Measurements from ENCODE around the gene ANKRD44.

ANKRD44 gene

DNA sequence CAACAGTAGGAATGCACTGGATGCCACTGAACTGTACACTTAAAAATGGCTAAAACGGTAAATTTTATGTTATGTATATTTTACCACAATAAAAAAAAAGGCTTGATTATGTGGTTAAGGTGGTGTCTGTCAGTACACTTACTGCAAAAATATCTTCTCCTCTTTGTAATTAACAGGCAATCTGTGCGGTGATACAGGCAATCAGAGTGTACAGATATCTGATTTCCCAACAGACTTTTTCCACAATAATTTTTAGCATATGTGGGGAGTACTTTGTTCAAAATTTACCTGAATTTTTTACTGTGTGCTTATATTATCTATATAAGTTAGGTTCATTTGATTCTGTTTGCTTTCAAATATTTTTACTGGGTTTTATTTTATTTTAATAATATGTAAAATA is 209.1 kb downstream of the ANKRD44 start:
- peaks cover 11% of the 10 kb centered on the region; the same call in 1 of the 2 replicates for H3K36me3 ChIP-seq (ENCODE audit: insufficient read depth, low read length)
- H3K27ac ChIP-seq (ENCODE audit: low read depth, low read length, poor library complexity, severe bottlenecking), result no peak overlapping the region
- H3K9me3 ChIP-seq (ENCODE audit: low read length), result no peaks in the 10 kb centered on the region
- H3K4me1 ChIP-seq (ENCODE audit: insufficient read depth, low read length, severe bottlenecking), result no peaks in the 10 kb centered on the region
- H4K20me1 ChIP-seq (ENCODE audit: insufficient read depth, low read length), result no peaks in the 10 kb centered on the region
- no peak overlapping the region for H3K4me2 ChIP-seq (ENCODE audit: low read length)
- no peaks in the 10 kb centered on the region for H3K9me2 ChIP-seq (ENCODE audit: low read depth, low read length)
- TF ChIP-seq, protein P1, sequence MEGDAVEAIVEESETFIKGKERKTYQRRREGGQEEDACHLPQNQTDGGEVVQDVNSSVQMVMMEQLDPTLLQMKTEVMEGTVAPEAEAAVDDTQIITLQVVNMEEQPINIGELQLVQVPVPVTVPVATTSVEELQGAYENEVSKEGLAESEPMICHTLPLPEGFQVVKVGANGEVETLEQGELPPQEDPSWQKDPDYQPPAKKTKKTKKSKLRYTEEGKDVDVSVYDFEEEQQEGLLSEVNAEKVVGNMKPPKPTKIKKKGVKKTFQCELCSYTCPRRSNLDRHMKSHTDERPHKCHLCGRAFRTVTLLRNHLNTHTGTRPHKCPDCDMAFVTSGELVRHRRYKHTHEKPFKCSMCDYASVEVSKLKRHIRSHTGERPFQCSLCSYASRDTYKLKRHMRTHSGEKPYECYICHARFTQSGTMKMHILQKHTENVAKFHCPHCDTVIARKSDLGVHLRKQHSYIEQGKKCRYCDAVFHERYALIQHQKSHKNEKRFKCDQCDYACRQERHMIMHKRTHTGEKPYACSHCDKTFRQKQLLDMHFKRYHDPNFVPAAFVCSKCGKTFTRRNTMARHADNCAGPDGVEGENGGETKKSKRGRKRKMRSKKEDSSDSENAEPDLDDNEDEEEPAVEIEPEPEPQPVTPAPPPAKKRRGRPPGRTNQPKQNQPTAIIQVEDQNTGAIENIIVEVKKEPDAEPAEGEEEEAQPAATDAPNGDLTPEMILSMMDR (IDR thresholded peaks at IDR 0.05; ENCODE audit: low read length), result no peak
- TF ChIP-seq EZH2 (IDR thresholded peaks at IDR 0.05; ENCODE audit: borderline replicate concordance, low read length), result no peak
- H3K4me3 ChIP-seq (ENCODE audit: low read depth, low read length, poor library complexity, severe bottlenecking), result no peak overlapping the region
- no peaks in the 10 kb centered on the region for H3K27me3 ChIP-seq (ENCODE audit: insufficient read depth, low read length)
- H3K9ac ChIP-seq (ENCODE audit: low read length), result no peak overlapping the region
- no peak overlapping the region for H2AFZ ChIP-seq (ENCODE audit: low read length)
- no peaks in the 10 kb centered on the region for H3K79me2 ChIP-seq (ENCODE audit: insufficient read depth, low read length)
- H3F3A ChIP-seq (ENCODE audit: insufficient read depth, low read length), result no peaks in the 10 kb centered on the region

DNA sequence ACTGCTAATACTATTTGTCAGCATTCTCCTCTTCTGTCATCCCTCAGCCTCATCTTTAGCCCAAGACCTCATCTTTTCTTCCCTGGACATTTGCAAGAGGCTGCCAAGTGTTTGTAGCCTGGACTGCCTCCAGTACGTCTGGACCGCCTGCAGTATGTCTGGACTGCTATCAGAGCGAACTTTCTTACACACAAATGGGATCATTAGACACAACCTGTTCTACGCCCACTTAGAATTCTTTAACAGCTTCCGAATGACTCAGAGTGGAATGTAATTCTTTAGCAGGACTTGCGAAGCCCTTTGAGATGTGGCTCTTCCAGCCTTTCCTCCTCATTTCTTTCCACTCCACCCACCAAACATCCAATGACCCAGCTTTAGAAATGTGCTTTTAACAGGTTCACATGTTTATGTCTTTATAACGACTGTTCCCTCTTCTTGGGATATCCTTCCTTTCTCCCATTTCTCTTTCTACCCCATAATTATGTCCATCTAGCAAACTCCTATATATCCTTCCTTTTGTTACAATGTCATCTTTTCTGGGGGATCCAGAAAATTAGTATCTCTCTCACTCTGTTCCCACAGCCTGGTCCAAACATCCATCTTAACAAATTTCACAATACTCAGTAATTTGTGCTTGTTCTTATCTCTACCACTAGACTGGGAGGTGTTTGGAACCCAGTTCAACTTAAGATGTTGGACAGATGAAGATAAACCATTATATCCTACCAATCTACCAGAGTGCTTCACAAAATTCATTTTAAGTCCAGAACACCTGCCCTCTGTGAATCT is 212.8 kb downstream of the ANKRD44 start:
- Histone ChIP-seq H3K4me1 (ENCODE audit: insufficient read depth, low read length, severe bottlenecking) (no peaks in the 10 kb centered on the region), H3K27me3 (ENCODE audit: insufficient read depth, low read length) (no peaks in the 10 kb centered on the region), H3K4me3 (ENCODE audit: low read depth, low read length, poor library complexity, severe bottlenecking) (no peak overlapping the region), H3K9me3 (ENCODE audit: low read length) (no peaks in the 10 kb centered on the region), H3K27ac (ENCODE audit: low read depth, low read length, poor library complexity, severe bottlenecking) (no peak overlapping the region), H3K9ac (ENCODE audit: low read length) (no peak overlapping the region), H2AFZ (ENCODE audit: low read length) (no peak overlapping the region), H4K20me1 (ENCODE audit: insufficient read depth, low read length) (no peaks in the 10 kb centered on the region), H3F3A (ENCODE audit: insufficient read depth, low read length) (no peaks in the 10 kb centered on the region), H3K36me3 (ENCODE audit: insufficient read depth, low read length) (peaks cover 24% of the 10 kb centered on the region; the same call in 1 of the 2 replicates), H3K9me2 (ENCODE audit: low read depth, low read length) (no peaks in the 10 kb centered on the region), H3K79me2 (ENCODE audit: insufficient read depth, low read length) (no peaks in the 10 kb centered on the region), H3K4me2 (ENCODE audit: low read length) (no peak overlapping the region)
- no peak for TF ChIP-seq EZH2 (IDR thresholded peaks at IDR 0.05; ENCODE audit: borderline replicate concordance, low read length)
- TF ChIP-seq, protein P1 (IDR thresholded peaks at IDR 0.05; ENCODE audit: low read length), result no peak

GRCh38 chr2:197096649-197097048 is 213.9 kb downstream of the ANKRD44 start:
- Histone ChIP-seq H3K79me2 (ENCODE audit: insufficient read depth, low read length) (no peaks in the 10 kb centered on the region), H3K27ac (ENCODE audit: low read depth, low read length, poor library complexity, severe bottlenecking) (no peak overlapping the region), H3K4me1 (ENCODE audit: insufficient read depth, low read length, severe bottlenecking) (no peaks in the 10 kb centered on the region), H3K4me2 (ENCODE audit: low read length) (no peak overlapping the region), H4K20me1 (ENCODE audit: insufficient read depth, low read length) (no peaks in the 10 kb centered on the region), H3K9me3 (ENCODE audit: low read length) (no peaks in the 10 kb centered on the region), H2AFZ (ENCODE audit: low read length) (no peak overlapping the region), H3K9ac (ENCODE audit: low read length) (no peak overlapping the region), H3K4me3 (ENCODE audit: low read depth, low read length, poor library complexity, severe bottlenecking) (no peak overlapping the region), H3K9me2 (ENCODE audit: low read depth, low read length) (no peaks in the 10 kb centered on the region), H3K36me3 (ENCODE audit: insufficient read depth, low read length) (peaks cover 31% of the 10 kb centered on the region; the same call in 1 of the 2 replicates), H3F3A (ENCODE audit: insufficient read depth, low read length) (no peaks in the 10 kb centered on the region), H3K27me3 (ENCODE audit: insufficient read depth, low read length) (no peaks in the 10 kb centered on the region)
- TF ChIP-seq, protein P1 (IDR thresholded peaks at IDR 0.05; ENCODE audit: low read length), result no peak
- TF ChIP-seq EZH2 (IDR thresholded peaks at IDR 0.05; ENCODE audit: borderline replicate concordance, low read length), result no peak
